HG02678 (cell line): ENCODE measurements around the gene DEFB132.

Experiments
- ATAC-seq: cut with Tn5 transposase; IDR thresholded peaks from one replicate; pipeline ENCODE4 v1.9.1; 2021; ENCODE audit warnings: mild to moderate bottlenecking, moderate library complexity; ENCODE audit not compliant: unreplicated experiment

The DEFB132 gene

GRCh38 chr20:259981-260380 lies 2.5 kb downstream of the DEFB132 start:
- ATAC-seq = no peak

- no peak for ATAC-seq
Observed at GRCh38 chr20:263701-264100, 6.2 kb downstream of the DEFB132 start.

GRCh38 chr20:266596-267562 lies 9.4 kb downstream of the DEFB132 start:
- peak; percentile 90 for ATAC-seq

- ATAC-seq = no peak
Observed at GRCh38 chr20:270517-270916, 13.0 kb downstream of the DEFB132 start.

GRCh38 chr20:271069-271468 lies 13.5 kb downstream of the DEFB132 start:
- ATAC-seq = no peak

- ATAC-seq = no peak
Observed at GRCh38 chr20:271528-271927, 14.0 kb downstream of the DEFB132 start.

GRCh38 chr20:272718-273117 lies 15.2 kb downstream of the DEFB132 start:
- ATAC-seq = no peak

GRCh38 chr20:273884-274283 lies 16.4 kb downstream of the DEFB132 start:
- ATAC-seq = no peak

GRCh38 chr20:275791-276190 lies 18.3 kb downstream of the DEFB132 start:
- ATAC-seq = no peak

- no peak for ATAC-seq
Observed at GRCh38 chr20:276620-277495, 19.3 kb downstream of the DEFB132 start.

- no peak for ATAC-seq
Observed at GRCh38 chr20:277496-277781, 19.9 kb downstream of the DEFB132 start.

- ATAC-seq = no peak
Observed at GRCh38 chr20:278181-278580, 20.7 kb downstream of the DEFB132 start.

GRCh38 chr20:278607-279571 lies 21.4 kb downstream of the DEFB132 start:
- ATAC-seq = no peak

GRCh38 chr20:284172-284571 lies 26.6 kb downstream of the DEFB132 start:
- ATAC-seq = no peak

GRCh38 chr20:286508-286907 lies 29.0 kb downstream of the DEFB132 start:
- ATAC-seq = no peak

GRCh38 chr20:288956-289692 lies 31.6 kb downstream of the DEFB132 start:
- ATAC-seq = no peak

GRCh38 chr20:289693-290083 lies 32.2 kb downstream of the DEFB132 start:
- ATAC-seq = no peak

- ATAC-seq = peak; percentile 90
Observed at GRCh38 chr20:290084-290831, 32.7 kb downstream of the DEFB132 start, which contains the start of gene C20orf96. C20orf96 (minus strand) TSS chr20:290750; CDS start chr20:290610, 140 bp downstream.

- no peak for ATAC-seq
Observed at GRCh38 chr20:294602-295001, 37.1 kb downstream of the DEFB132 start.
